ENCODE data around the gene SMC1B.

GRCh38 chr22:45413013-45413367 is 409 bp downstream of the SMC1B start:
- no peak for TF ChIP-seq POLR2AphosphoS5 (IDR thresholded peaks at IDR 0.05; ENCODE audit: low read depth)
- no peak for TF ChIP-seq CTCF (conservative IDR thresholded peaks at IDR 0.05; ENCODE audit: low read depth in 2 of 2)
- TF ChIP-seq ZNF114 (CRISPR knock-in tag; IDR thresholded peaks at IDR 0.05): no peak
